ENCODE measurements around the gene RGS7.

- TF ChIP-seq CTCF (IDR thresholded peaks at IDR 0.05) (no peak), POLR2A (IDR thresholded peaks at IDR 0.05) (no peak)
Measured at GRCh38 chr1:241024834-241025233, 332.2 kb downstream of the RGS7 start.

All from Peyer's patch (tissue), 4 donors.